ENCODE data around the gene PITPNB. TPM values are rescaled to one million over a fixed set of nuclear protein-coding genes. Genes with fewer than 3 reads are reported as not detected.

The PITPNB gene
- total RNA-seq, 4 donors from 2014 or later, result 34.7 to 47.6 (median 40.4) TPM

DNA sequence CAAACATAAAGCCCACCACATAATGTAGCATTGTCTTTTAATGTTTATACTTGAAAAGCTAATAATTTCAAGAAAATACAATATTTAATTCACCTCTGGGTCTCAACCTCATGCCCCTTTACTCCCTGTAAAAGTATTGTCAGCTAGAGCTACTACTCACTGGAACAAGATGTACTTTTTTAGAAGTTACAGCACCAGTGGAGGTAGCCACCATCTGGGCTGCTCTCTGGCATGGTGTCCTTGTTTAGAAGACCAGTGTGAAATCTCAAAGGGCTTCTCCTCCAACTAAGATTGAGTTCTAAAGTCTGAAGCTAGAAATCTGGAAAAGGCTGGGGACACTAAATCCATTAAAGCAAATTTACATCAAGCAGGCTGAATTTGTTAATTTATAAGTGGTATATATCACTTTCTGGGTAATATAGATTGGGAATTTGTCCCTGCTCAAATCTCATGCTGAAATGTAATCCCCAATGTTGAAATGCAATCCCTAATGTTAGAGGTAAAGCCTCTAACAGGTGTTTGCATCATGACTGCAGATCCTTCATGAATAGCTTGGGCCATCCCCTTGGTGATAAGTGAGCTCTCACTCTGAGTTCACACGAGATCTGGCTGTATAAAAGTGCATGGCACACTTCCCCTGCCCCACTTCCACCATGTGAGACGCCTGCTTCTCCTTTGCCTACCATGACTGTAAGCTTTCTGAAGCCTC is 47.6 kb downstream of the PITPNB start:
- Histone ChIP-seq H3K4me1 (peaks cover 41% of the 10 kb centered on the region), H3K27ac (no peak overlapping the region), H3K9me3 (no peaks in the 10 kb centered on the region), H3K36me3 (peaks cover 30% of the 10 kb centered on the region), H3K27me3 (no peaks in the 10 kb centered on the region), H3K4me3 (no peak overlapping the region)
- WGBS, result 97% methylated on average over 2 of the region's 2 CpGs
- no peak for DNase-seq (ENCODE audit: low spot score in 2 of 2)
- TF ChIP-seq POLR2AphosphoS5 (IDR thresholded peaks at IDR 0.05) (no peak), EP300 (IDR thresholded peaks at IDR 0.05) (no peak)

DNA sequence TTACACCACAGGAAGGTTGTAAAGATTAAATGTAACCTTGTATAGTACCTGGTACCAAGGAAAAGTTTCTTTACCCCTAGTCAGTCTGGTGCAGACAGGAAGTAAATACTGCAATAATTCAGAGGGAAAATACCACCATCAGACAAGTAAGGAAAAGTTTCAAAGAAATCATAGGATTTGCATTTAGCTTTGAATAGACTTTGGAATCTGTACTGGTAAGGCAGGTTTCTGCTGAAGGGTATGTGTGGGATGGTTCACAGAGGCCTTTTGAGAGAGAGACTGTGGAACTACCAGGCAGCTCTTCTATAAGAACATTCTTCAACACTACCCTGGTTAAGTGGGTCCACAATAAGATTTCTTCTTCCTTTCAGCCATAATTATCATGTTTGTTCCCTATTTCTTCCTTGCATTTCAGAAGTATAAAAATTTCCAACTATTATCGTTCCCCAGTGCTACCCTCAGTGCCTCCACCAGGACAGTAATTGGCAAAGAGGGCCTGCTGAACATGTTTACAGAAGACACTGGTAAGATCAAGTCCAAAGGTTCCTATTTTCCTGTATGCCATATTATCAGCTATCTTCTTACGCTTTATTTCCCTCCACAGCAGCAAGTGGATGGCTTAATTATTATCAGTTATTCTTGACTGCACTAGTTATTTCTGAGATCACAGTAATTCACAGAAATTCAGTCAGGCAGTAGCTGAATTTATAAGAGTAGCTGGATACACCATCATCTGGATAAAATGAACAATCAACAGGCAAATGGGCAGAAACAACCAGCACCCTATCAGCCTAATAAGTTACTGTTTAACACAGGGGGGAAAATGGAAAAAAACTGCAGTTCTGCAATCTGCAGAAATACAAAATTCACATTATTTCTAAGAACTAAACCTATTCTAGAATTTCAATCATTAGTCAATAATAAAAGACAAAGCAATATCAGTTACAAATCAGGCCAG is 48.5 kb downstream of the PITPNB start:
- Histone ChIP-seq H3K36me3 (peaks cover 30% of the 10 kb centered on the region), H3K27ac (peak overlapping the region; percentile 18), H3K4me1 (peaks cover 50% of the 10 kb centered on the region), H3K4me3 (no peak overlapping the region), H3K27me3 (no peaks in the 10 kb centered on the region), H3K9me3 (no peaks in the 10 kb centered on the region)
- WGBS, result 78% methylated on average over 2 of the region's 2 CpGs
- TF ChIP-seq, protein P1, sequence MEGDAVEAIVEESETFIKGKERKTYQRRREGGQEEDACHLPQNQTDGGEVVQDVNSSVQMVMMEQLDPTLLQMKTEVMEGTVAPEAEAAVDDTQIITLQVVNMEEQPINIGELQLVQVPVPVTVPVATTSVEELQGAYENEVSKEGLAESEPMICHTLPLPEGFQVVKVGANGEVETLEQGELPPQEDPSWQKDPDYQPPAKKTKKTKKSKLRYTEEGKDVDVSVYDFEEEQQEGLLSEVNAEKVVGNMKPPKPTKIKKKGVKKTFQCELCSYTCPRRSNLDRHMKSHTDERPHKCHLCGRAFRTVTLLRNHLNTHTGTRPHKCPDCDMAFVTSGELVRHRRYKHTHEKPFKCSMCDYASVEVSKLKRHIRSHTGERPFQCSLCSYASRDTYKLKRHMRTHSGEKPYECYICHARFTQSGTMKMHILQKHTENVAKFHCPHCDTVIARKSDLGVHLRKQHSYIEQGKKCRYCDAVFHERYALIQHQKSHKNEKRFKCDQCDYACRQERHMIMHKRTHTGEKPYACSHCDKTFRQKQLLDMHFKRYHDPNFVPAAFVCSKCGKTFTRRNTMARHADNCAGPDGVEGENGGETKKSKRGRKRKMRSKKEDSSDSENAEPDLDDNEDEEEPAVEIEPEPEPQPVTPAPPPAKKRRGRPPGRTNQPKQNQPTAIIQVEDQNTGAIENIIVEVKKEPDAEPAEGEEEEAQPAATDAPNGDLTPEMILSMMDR (IDR thresholded peaks at IDR 0.05), result no peak
- TF ChIP-seq EP300 (IDR thresholded peaks at IDR 0.05), result no peak
- TF ChIP-seq POLR2A (IDR thresholded peaks at IDR 0.05), result no peak
- TF ChIP-seq POLR2AphosphoS5 (IDR thresholded peaks at IDR 0.05), result no peak
- DNase-seq (ENCODE audit: low spot score in 2 of 2), result no peak

DNA sequence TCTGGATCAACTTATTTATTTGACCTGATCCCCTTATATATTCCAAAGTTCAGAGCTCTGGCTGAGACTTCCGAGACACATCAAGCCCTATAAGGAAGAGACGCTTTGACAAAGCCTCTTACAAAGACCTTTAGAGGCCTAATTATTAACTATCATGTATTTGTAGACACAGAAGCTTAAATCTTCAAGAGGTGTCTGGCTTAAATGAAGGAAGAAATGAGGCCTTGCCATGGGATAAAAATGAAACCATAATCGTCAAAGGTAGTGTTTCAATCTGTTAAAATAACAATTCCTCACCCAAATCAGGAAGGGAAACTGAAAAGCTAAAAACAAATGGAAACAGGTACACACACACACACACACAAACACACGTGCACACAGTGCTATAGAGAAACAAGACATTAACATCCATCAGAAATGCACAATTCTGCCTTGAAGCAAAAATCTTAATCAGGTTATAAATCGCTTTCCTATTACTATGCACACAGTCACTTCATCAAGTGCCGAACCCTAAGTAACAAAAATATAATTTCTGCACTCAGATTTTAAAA is 50.2 kb downstream of the PITPNB start:
- Histone ChIP-seq H3K4me3 (no peak overlapping the region), H3K36me3 (peaks cover 27% of the 10 kb centered on the region), H3K4me1 (peaks cover 45% of the 10 kb centered on the region), H3K27ac (peak overlapping the region; percentile 74), H3K9me3 (no peaks in the 10 kb centered on the region), H3K27me3 (no peaks in the 10 kb centered on the region)
- 75% methylated on average over 6 of the region's 6 CpGs for WGBS
- no peak for DNase-seq (ENCODE audit: low spot score in 2 of 2)
- TF ChIP-seq POLR2AphosphoS5 (IDR thresholded peaks at IDR 0.05), result no peak
- TF ChIP-seq EP300 (IDR thresholded peaks at IDR 0.05), result no peak
- TF ChIP-seq, protein P1 (IDR thresholded peaks at IDR 0.05), result no peak
- TF ChIP-seq POLR2A (IDR thresholded peaks at IDR 0.05), result no peak

DNA sequence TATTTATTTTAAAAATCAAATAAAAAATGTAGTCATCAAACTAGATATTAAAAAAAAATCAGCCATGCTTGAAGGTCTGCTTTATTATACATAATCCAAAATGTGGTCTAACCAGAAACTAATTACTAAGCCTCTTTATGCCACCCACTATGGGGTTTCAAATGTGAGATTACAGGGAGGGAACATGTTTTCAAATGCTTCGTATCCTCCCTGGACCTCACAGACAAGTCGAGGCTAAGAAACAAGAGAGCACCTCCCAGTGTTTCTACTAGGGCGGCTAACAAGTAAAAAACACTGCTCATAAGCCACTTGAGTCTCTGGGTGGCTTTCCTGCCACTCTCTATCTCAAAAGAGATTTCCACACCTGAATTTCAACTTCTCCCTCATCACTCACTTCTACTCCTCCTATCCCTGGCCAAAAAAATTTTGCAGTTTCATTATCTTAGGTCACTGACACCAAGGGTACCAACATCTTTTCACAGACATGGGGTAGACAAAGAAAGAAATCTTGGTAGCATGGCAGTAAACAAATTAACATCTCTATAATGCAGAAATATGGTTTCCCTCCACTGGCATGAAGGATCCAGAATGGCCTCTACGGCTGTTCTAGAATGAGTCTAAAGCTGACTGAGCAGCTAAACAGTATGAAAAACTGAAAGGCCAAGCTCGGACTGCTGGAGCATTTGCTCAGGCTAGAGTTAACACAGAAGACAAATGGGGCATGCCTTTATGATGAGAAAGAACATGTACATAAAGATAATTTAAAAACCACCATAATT is 50.9 kb downstream of the PITPNB start:
- no peak for TF ChIP-seq POLR2A (IDR thresholded peaks at IDR 0.05)
- TF ChIP-seq, protein P1 (IDR thresholded peaks at IDR 0.05), result no peak
- TF ChIP-seq EP300 (IDR thresholded peaks at IDR 0.05), result no peak
- TF ChIP-seq POLR2AphosphoS5 (IDR thresholded peaks at IDR 0.05), result no peak
- H3K27me3 ChIP-seq, result no peaks in the 10 kb centered on the region
- H3K9me3 ChIP-seq, result no peaks in the 10 kb centered on the region
- 80% methylated on average over 5 of the region's 5 CpGs for WGBS
- no peak overlapping the region for H3K4me3 ChIP-seq
- H3K27ac ChIP-seq, result peak overlapping the region; percentile 74
- peaks cover 22% of the 10 kb centered on the region for H3K36me3 ChIP-seq
- H3K4me1 ChIP-seq, result peaks cover 46% of the 10 kb centered on the region
- no peak for DNase-seq (ENCODE audit: low spot score in 2 of 2)

Measured in suprapubic skin (tissue), 4 donors.